ENCODE data around the gene ALKBH4.
"Not testable (repeated sequence)": the region's sequence is repeated elsewhere in the genome, so short reads cannot be mapped to it uniquely, and the experiment has no call there.

ALKBH4 gene

DNA sequence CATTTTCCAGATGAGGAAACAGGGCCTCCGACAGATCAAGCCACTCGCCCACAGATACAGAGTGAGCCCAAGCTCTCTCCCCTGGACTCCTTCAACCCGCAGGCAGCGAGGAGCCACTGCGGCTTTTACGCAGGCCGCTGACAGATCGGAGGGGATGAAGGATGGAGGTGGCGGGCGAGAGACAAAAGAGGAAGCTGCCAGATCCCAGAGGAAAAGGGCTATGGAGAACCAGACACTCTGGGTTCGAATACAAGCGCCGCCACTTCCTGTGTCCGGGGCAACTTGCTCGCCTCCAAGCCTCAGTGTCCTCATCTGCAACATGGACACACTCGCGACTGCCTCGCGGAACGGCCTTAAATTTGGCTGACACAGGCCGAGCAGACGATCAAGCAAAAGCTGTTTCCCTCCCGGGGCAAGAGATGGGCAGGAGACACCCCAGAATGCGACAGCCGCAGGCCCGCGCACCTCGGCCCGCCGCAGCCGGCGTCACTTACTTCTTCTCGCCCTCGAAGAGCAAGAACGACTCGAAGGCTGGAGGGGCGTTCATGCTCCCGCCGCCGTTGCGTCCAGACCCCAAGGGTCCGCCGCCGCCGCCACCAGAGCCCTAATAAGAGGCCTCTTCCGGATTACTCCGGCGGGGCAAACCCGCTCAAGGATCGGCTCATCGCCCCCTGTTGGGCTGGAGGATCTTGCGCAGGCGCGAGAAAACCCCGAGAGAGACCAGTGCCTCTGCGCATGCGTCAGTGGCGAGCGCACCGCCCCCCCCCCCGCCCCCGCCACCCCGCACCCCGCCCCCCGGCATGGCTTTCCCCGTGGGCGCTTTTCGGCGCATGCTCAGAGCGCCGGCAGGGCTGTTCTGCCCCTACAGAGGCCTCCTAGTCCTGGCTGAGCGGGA lies 13.9 kb upstream of the ALKBH4 start, which contains the start of gene POLR2J:
Gene POLR2J (minus strand): TSS at position 609 of the 895 bp plus-strand sequence. CDS start 62 bp downstream, at position 547.
- DNase-seq (ENCODE audit: low read depth): peak; percentile 83

DNA sequence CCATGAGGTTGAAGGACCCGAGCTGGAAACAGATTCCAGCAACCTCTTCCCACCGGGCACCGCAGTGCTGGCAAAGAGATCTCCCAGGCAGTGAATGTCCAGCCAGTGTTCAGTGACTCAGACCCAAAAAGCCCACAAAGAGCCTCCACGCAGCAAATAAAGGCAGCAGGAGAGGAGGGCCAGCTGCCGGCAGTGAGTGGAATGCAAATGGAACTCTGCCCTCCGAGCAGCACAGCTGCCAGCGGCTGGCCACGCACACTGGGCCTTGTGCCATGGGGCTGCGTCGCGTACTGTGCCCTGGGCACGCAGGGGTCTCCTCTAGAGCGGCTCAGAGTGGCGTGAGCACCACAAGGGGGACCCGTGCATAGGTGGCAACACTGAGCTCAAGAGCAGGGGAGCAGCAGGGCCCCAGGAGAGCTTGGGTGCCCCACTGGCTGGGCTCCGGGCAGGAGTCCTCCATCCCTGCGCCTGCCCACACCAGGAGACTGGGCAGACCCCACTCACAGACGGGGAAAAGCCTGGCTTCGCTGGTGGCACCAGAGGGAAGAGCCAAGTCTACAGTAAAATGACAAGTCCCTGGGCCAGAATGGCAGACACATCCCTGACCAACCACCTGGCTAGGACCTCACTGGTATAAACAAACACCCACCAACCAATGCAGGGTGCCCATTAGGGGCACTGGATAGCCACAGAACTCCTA lies 10.2 kb upstream of the ALKBH4 start:
- DNase-seq (ENCODE audit: low read depth): not testable (repeated sequence)

DNA sequence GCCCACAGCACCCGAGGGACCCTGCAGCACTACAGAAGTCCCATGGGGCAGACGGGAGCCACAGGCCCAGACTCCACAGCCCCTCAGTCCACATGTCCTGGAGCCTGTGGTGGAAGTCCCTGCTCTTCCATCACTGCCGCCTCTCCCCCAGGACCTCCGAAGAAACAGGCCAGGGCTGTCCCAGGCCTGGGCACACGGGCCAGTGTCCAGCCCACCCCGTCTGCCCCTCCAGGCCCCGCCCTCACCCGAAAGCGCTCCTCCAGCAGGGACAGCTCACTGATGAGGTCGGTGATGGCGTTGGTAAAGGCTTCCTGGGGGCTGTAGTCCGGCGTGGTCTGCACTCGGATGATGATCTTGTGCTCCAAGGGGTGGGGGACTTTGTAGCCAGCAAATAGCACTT lies 9.5 kb upstream of the ALKBH4 start:
- not testable (repeated sequence) for DNase-seq (ENCODE audit: low read depth)

- DNase-seq (ENCODE audit: low read depth): no peak
These were observed 8.8 kb upstream of the ALKBH4 start for GRCh38 chr7:102473271-102473991.

GRCh38 chr7:102472126-102473041 lies 7.7 kb upstream of the ALKBH4 start:
- no peak for DNase-seq (ENCODE audit: low read depth)

- DNase-seq (ENCODE audit: low read depth): no peak
These were observed 7.1 kb upstream of the ALKBH4 start for GRCh38 chr7:102471791-102472125.

DNA sequence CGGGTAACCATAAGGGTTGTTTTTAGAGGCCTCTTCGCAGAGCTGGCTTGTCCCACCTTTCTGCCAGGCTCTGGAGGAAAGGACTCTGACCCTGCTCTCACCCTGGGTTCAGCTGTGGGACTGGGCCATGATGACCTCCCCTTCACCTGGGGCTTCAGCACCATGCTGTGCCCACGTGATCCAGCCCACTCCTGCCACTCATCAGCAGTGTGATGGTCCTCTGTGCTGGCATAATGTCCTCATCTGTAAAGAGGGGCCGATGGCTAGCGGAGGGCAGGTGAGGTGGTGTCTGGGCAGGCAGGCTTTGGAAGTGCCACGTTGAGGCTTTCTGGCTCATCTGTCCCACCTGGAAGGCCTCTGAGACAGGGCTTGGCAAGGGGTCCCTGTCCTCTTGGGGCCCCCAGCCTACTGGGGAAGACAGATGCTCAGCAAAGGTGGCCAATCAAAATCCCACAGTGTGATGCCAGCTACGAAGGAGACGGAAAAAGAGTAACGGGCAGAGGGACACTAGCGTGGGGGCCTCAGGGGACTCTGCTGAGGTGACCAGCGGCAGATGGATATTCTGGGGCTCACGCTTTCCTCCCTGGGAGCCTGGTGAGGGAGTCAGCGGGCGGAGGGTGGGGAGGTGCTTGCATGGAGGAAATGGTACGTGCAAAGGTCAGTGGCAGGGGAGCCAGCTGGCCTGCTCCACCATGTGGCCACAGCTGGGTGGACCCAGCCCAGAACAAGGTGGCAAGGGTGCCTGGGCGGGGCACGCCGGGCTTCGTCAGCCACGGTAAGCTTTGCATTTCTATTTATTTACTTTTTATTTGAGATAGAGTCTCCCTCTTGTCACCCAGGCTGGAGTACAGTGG lies 5.5 kb upstream of the ALKBH4 start:
- DNase-seq (ENCODE audit: low read depth): no peak

- DNase-seq (ENCODE audit: low read depth): no peak
These were observed 4.8 kb upstream of the ALKBH4 start for GRCh38 chr7:102469351-102469971.

- DNase-seq (ENCODE audit: low read depth): no peak
These were observed 4.1 kb upstream of the ALKBH4 start for GRCh38 chr7:102468478-102469350.

DNA sequence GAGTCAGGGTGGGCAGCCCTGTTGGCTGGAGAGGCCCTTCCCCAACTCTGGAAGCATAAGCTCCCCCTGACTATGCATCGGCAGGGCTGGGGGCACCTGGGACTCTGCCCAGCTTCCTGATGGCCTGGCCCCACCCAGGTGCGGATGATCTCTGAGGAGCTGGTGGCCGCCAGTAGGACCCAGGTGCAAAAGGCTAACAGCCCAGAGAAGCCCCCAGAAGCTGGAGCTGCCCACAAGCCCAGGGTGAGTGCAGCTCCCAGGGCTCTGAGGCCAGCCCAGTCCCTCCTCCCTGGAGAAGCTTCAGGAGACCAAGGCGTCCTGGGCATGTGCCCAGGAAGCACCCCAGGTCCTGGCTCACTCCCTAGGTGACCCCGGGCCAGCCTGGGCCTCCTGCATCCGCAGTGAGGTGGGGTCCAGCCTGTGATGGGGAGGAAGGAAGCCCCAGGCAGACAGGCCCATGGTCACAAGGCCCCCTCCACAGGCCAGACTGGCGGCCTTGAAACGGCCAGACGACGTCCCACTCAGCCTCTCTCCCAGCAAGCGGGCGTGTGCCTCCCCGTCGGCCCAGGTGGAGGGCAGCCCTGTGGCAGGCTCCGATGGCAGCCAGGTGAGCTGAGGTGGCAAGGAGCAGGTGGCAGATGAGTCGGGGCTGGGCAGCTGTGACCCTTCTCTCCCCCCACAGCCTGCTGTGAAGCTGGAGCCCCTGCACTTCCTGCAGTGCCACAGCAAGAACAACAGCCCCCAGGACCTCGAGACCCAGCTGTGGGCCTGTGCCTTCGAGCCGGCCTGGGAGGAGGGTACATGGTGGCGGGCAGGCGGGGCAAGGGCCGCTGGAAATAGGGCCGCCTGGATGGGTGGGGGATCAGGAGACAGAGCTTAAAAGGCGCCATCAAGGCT lies 3.2 kb upstream of the ALKBH4 start:
- no peak for DNase-seq (ENCODE audit: low read depth)

- DNase-seq (ENCODE audit: low read depth): no peak
These were observed 1.4 kb upstream of the ALKBH4 start for GRCh38 chr7:102466097-102466496.

GRCh38 chr7:102463841-102464576 lies 654 bp downstream of the ALKBH4 start:
- DNase-seq (ENCODE audit: low read depth): no peak

- DNase-seq (ENCODE audit: low read depth): no peak
These were observed 4.2 kb downstream of the ALKBH4 start for GRCh38 chr7:102460467-102460866.

DNA sequence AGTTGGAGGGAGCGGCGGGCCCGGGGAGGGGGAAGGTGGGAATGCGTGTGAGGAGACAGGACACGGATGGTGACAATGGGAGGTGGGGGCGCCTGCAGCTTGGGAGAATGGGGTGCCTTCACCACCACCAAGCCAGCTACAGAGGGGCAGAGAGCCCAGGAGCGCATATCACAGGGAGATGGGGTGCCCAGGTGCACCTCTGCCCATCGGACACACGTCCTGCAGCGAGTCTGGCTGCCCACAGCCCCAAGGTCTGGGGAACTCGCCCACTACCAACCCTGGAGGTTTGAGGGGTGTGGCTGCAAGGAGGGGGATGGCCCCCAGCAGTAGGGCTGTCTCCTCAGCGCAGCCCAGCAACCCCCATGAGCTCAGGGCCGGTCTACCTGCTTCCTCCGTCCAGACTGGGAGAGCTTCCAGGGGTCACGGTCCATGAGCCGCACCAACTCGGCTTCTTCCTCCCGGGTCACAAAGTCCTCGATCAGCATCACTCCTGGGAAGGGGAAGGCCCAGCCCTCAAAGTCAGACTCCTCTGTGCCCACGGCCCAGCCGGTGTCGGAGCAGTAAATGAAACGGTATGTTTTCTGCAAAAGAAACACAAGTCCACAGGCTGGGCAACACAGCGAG lies 5.3 kb downstream of the ALKBH4 start:
- DNase-seq (ENCODE audit: low read depth): no peak

DNA sequence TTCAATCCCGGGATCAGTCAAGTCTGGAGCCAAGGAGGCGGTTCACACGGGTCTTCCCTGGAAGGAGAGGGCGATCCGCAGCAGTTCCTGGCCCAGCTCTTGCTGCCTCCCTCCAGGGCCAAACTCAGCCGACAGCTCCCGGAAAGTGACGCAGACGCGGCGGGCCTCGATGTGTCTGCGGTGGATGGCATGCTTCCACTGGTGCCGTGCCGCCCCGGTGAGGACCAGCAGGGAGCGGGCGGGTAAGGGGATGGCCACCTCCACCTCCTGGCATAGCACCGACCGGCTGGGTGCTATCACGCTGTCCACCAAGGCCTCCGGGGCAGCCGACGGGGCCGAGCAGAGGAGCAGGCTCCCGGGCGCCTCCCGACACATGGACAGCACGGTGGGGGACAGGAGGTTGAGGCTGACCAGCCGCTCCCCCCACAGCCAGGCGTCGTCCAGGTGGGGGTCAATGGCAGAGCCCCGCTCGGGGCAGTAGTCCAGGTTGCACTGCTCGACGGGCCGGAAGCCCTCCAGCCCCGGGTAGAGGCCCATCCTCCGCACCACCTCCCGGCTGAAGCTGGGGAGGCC lies 7.2 kb downstream of the ALKBH4 start:
- no peak for DNase-seq (ENCODE audit: low read depth)

DNA sequence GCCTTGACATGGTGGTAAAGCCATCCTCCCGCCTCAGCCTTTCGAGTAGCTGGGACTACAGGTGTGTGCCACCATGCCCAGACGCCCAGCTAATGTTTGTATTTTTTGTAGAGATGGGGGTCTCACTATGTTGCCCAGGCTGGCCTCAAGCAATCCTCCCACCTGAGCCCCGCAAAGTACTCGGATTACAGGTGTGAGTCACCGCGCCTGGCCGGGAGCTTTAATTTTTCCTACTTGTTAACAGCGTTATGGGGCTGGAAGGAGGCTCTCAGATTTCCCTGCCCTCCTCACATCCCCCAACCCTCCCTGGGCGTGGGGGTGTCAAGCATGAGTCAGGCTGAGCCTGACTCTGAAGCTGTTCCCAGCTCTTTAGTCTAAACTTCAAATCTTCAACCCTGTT lies 8.3 kb downstream of the ALKBH4 start:
- no peak for DNase-seq (ENCODE audit: low read depth)

DNA sequence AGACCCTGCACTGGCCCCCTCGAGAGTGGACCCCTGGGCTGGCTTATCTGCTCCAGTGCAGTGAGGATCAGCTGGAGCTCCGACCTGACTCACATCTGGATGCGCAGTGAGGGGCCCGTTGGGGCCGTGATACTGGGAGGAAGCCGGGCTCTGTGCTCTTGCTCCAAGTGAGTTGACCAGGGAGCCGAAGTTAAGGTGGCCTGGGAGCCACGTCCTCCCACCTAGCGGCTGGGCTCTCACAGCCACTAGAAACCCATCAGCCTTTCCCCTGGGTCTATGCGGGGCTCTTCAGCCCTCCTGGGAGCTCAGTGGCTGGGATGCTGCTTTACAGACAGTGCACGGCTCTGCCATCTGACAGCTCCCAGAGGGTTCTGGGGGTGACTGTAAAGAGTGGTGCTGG lies 9.1 kb downstream of the ALKBH4 start:
- no peak for DNase-seq (ENCODE audit: low read depth)
